GM12878 (cell line): Measurements from ENCODE around the gene STXBP5. TPM values are rescaled to one million over a fixed set of nuclear protein-coding genes. Genes with fewer than 3 reads are reported as not detected.

ENCODE experiments used
- CEBPB ChIP-seq, 2 experiments: fragments of 150-350 bp in 1 of 2; IDR thresholded peaks; 2 replicates each; pipeline ENCODE4 v1.6.1; 2012 to 2014; ENCODE audit warnings: low read depth in 2 of 2, low read length in 2 of 2, borderline replicate concordance in 1 of 2, inconsistent platforms in 1 of 2
- CHD4 ChIP-seq: fragments of 200-600 bp; sonication (generic); IDR thresholded peaks from 2 replicates; pipeline ENCODE4 v1.6.1; 2016; ENCODE audit warnings: mild to moderate bottlenecking
- EED ChIP-seq: sonication (generic); IDR thresholded peaks from 2 replicates; pipeline ENCODE4 v1.6.1; 2016; ENCODE audit warnings: antibody characterized with exemption, low read depth
- EP300 ChIP-seq, 2 experiments: fragments of 150-350 bp in 1 of 2; IDR thresholded peaks; 2 replicates each; pipeline ENCODE4 v1.6.1; 2011 to 2012; ENCODE audit warnings: low read depth in 2 of 2, low read length in 2 of 2, borderline replicate concordance in 1 of 2, improper control_type of control experiment in 1 of 2, inconsistent platforms in 1 of 2; ENCODE audit not compliant: control insufficient read depth in 1 of 2
- EZH2 ChIP-seq: IDR thresholded peaks from 2 replicates; pipeline ENCODE4 v1.6.1; 2012; ENCODE audit warnings: low read depth, mild to moderate bottlenecking, control low read depth, inconsistent platforms, low read length, borderline replicate concordance; ENCODE audit not compliant: control insufficient read depth
- HDAC2 ChIP-seq: fragments of 200-600 bp; sonication (generic); IDR thresholded peaks from 2 replicates; pipeline ENCODE4 v1.6.1; 2017
- SMARCA5 ChIP-seq: fragments of 450-650 bp; IDR thresholded peaks from 2 replicates; pipeline ENCODE4 v1.6.1; 2017; ENCODE audit warnings: mild to moderate bottlenecking
- TAF1 ChIP-seq: IDR thresholded peaks from 2 replicates; pipeline ENCODE4 v1.6.1; 2011; ENCODE audit warnings: mild to moderate bottlenecking, low read depth, low read length, borderline replicate concordance
- USF1 ChIP-seq: IDR thresholded peaks from 2 replicates; pipeline ENCODE4 v1.6.1; 2011; ENCODE audit warnings: borderline replicate concordance, low read depth, mild to moderate bottlenecking, moderate library complexity, mixed read lengths, low read length; ENCODE audit not compliant: insufficient read depth; ENCODE audit errors: extremely low read length
- polyA plus RNA-seq, 11 experiments: library from polyadenylated mRNA; depleted of rRNA in 4 of 11; unstranded in 6 of 11; stranded (reverse) in 5 of 11; fragments of >200 nt; fragmentation: Nextera tagmentation in 4 of 11; fragmentation: Illumina TruSeq in 1 of 11; extraction: Ambion mirVana in 4 of 11; extraction: Trizol in 1 of 11; gene quantifications; 1 replicate in 1 of 11; 2 replicates in 10 of 11; pipeline versions ENCODE4 v1.2.1 to v1.2.3, GENCODE V29; 2011 to 2016; ENCODE audit warnings: inconsistent platforms in 2 of 11, missing spikeins in 2 of 11, low read depth in 1 of 11
- total RNA-seq, 4 experiments: library from RNA; depleted of rRNA in 3 of 4; stranded (reverse); fragments of >200 nt in 3 of 4; fragmentation: Illumina TruSeq in 1 of 4; extraction: Trizol in 1 of 4; gene quantifications; 2 replicates each; pipeline versions ENCODE4 v1.2.1 to v1.2.3, GENCODE V29; 2013 to 2021
- TF ChIP-seq, protein P1 (sequence below): IDR thresholded peaks from 2 replicates; pipeline ENCODE4 v1.6.1; 2012; ENCODE audit warnings: improper control_type of control experiment, low read depth, low read length; ENCODE audit not compliant: insufficient replicate concordance
- TF ChIP-seq, protein P2 (sequence below): IDR thresholded peaks from 2 replicates; pipeline ENCODE4 v1.6.1; 2011; ENCODE audit warnings: low read depth, low read length, improper control_type of control experiment, borderline replicate concordance

STXBP5 gene
- total and polyA plus RNA-seq, 10 of the 15 experiments (the other 5 are each of a cell fraction or from before 2014, with no cell fraction given) = 1.4 to 13.2 (median 8.4) TPM

DNA sequence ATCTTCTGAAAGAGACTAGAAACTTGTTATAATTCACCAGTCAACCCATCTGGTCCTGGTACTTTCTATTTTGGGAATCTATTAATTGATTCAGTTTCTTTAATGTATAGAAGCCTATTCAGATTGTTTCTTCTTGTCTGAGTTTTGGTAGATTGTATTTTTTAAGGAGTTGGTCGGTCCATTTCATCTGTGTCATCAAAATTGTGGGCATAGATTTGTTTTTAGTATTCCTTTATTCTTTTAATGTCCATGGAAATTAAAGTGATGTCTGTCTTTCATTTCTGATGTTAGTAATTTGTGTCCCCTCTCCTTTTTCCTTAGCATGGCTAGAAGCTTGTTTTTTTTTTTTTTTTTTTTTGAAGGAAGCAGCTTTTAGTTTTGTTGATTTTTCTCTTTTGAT lies 15.2 kb downstream of the STXBP5 start (continued):
- TF ChIP-seq USF1 = no peak
- TF ChIP-seq EED = no peak
- TF ChIP-seq EZH2 = no peak
- TF ChIP-seq CHD4 = no peak
- no peak for TF ChIP-seq HDAC2
- TF ChIP-seq, protein P1, sequence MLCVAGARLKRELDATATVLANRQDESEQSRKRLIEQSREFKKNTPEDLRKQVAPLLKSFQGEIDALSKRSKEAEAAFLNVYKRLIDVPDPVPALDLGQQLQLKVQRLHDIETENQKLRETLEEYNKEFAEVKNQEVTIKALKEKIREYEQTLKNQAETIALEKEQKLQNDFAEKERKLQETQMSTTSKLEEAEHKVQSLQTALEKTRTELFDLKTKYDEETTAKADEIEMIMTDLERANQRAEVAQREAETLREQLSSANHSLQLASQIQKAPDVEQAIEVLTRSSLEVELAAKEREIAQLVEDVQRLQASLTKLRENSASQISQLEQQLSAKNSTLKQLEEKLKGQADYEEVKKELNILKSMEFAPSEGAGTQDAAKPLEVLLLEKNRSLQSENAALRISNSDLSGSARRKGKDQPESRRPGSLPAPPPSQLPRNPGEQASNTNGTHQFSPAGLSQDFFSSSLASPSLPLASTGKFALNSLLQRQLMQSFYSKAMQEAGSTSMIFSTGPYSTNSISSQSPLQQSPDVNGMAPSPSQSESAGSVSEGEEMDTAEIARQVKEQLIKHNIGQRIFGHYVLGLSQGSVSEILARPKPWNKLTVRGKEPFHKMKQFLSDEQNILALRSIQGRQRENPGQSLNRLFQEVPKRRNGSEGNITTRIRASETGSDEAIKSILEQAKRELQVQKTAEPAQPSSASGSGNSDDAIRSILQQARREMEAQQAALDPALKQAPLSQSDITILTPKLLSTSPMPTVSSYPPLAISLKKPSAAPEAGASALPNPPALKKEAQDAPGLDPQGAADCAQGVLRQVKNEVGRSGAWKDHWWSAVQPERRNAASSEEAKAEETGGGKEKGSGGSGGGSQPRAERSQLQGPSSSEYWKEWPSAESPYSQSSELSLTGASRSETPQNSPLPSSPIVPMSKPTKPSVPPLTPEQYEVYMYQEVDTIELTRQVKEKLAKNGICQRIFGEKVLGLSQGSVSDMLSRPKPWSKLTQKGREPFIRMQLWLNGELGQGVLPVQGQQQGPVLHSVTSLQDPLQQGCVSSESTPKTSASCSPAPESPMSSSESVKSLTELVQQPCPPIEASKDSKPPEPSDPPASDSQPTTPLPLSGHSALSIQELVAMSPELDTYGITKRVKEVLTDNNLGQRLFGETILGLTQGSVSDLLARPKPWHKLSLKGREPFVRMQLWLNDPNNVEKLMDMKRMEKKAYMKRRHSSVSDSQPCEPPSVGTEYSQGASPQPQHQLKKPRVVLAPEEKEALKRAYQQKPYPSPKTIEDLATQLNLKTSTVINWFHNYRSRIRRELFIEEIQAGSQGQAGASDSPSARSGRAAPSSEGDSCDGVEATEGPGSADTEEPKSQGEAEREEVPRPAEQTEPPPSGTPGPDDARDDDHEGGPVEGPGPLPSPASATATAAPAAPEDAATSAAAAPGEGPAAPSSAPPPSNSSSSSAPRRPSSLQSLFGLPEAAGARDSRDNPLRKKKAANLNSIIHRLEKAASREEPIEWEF = no peak
- TF ChIP-seq TAF1 = no peak
- TF ChIP-seq SMARCA5 = no peak
- TF ChIP-seq, protein P2, sequence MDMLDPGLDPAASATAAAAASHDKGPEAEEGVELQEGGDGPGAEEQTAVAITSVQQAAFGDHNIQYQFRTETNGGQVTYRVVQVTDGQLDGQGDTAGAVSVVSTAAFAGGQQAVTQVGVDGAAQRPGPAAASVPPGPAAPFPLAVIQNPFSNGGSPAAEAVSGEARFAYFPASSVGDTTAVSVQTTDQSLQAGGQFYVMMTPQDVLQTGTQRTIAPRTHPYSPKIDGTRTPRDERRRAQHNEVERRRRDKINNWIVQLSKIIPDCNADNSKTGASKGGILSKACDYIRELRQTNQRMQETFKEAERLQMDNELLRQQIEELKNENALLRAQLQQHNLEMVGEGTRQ = no peak
- no peak for TF ChIP-seq CEBPB (IDR thresholded peaks at IDR 0.05; ENCODE audit: borderline replicate concordance in 1 of 2, low read depth in 2 of 2, low read length in 2 of 2)
- TF ChIP-seq EP300 (IDR thresholded peaks at IDR 0.05; ENCODE audit: borderline replicate concordance in 1 of 2, control insufficient read depth in 1 of 2, low read depth in 2 of 2, low read length in 2 of 2) = no peak
